Chondrocyte (in vitro differentiated cells): ENCODE measurements around the gene RBM34. TPM values are rescaled to one million over a fixed set of nuclear protein-coding genes. Genes with fewer than 3 reads are reported as not detected.
"Not testable (repeated sequence)": the region's sequence is repeated elsewhere in the genome, so short reads cannot be mapped to it uniquely, and the experiment has no call there.

Source experiments
- DNase-seq: peaks from one replicate; pipeline ENCODE4 v3.0.0; 2021; ENCODE audit warnings: mixed read lengths, low spot score
- H3K27ac Mint-ChIP-seq: one replicate; pipeline ENCODE4 v1.8.0; 2021; ENCODE audit warnings: mild to moderate bottlenecking, moderate library complexity, mixed read lengths; ENCODE audit not compliant: unreplicated experiment
- H3K27me3 Mint-ChIP-seq: 2 replicates; pipeline ENCODE4 v1.8.0; 2021; ENCODE audit warnings: low read depth, mixed read lengths
- H3K36me3 Mint-ChIP-seq: 2 replicates; pipeline ENCODE4 v1.8.0; 2021; ENCODE audit warnings: low read depth, mixed read lengths
- H3K4me1 Mint-ChIP-seq: 2 replicates; pipeline ENCODE4 v1.8.0; 2021; ENCODE audit warnings: low read depth, mild to moderate bottlenecking, mixed read lengths
- H3K4me3 Mint-ChIP-seq: one replicate; pipeline ENCODE4 v1.8.0; 2021; ENCODE audit warnings: mild to moderate bottlenecking, moderate library complexity, mixed read lengths; ENCODE audit not compliant: unreplicated experiment
- H3K9me3 Mint-ChIP-seq: 2 replicates; pipeline ENCODE4 v1.8.0; 2021; ENCODE audit warnings: low read depth, mixed read lengths
- CTCF ChIP-seq: fragments of 200-600 bp; sonication (generic); IDR thresholded peaks from 2 replicates; pipeline ENCODE4 v1.5.0; 2021; ENCODE audit warnings: antibody characterized with exemption, mild to moderate bottlenecking, moderate library complexity
- long read RNA-seq: library from polyadenylated mRNA; stranded (forward); transcript quantifications from one replicate; pipeline ENCODE4 v2.0.0, GENCODE V29; 2021
- total RNA-seq: library from RNA; stranded (reverse); gene quantifications from 3 replicates; pipeline ENCODE4 v1.2.1, GENCODE V29; 2021

RBM34 gene
- total RNA-seq: 67.6 to 83.8 TPM (median 72.9 TPM) in 3 replicates
- long read RNA-seq, transcript RBM34-201 (11 exons, 2,054 nt): major isoform, 35 of 50 reads
- long read RNA-seq, partial matches to known transcripts: 2 of 50 reads
- long read RNA-seq, other reads (novel, unspliced or antisense): 12 of 50 reads

GRCh38 chr1:235160957-235161684, at the start of gene RBM34:
Gene RBM34 (minus strand): TSS chr1:235161250. CDS start chr1:235161226, 24 bp downstream.
- Mint-ChIP-seq H3K36me3 (no peaks in the 10 kb centered on the region), H3K4me3 (peak within 1 kb of the TSS; percentile 97), H3K9me3 (no peaks in the 10 kb centered on the region), H3K27ac (peak within 1 kb of the TSS; percentile 99), H3K27me3 (no peaks in the 10 kb centered on the region), H3K4me1 (peaks cover 24% of the 10 kb centered on the region)
- no peak for DNase-seq
- TF ChIP-seq CTCF: peak; percentile 47

GRCh38 chr1:235207209-235207565, 46.1 kb upstream of the RBM34 start:
- TF ChIP-seq CTCF: no peak
- H3K9me3 Mint-ChIP-seq: no peaks in the 10 kb centered on the region
- peaks cover 18% of the 10 kb centered on the region for H3K36me3 Mint-ChIP-seq
- H3K27me3 Mint-ChIP-seq: no peaks in the 10 kb centered on the region
- H3K27ac Mint-ChIP-seq: no peak overlapping the region
- H3K4me3 Mint-ChIP-seq: no peak overlapping the region
- H3K4me1 Mint-ChIP-seq: no peaks in the 10 kb centered on the region
- DNase-seq: no peak

- no peak for DNase-seq
- TF ChIP-seq CTCF: no peak
- Mint-ChIP-seq H3K27ac (peak overlapping the region; percentile 34), H3K4me3 (no peak overlapping the region), H3K4me1 (no peaks in the 10 kb centered on the region), H3K36me3 (peaks cover 18% of the 10 kb centered on the region), H3K27me3 (no peaks in the 10 kb centered on the region), H3K9me3 (no peaks in the 10 kb centered on the region)
Observed at GRCh38 chr1:235206533-235207208, 45.6 kb upstream of the RBM34 start.

- no peak overlapping the region for H3K27ac Mint-ChIP-seq
- DNase-seq: no peak
- H3K4me1 Mint-ChIP-seq: no peaks in the 10 kb centered on the region
- H3K4me3 Mint-ChIP-seq: no peak overlapping the region
- peaks cover 15% of the 10 kb centered on the region for H3K36me3 Mint-ChIP-seq
- no peaks in the 10 kb centered on the region for H3K27me3 Mint-ChIP-seq
- no peak for TF ChIP-seq CTCF
- H3K9me3 Mint-ChIP-seq: no peaks in the 10 kb centered on the region
Observed at GRCh38 chr1:235205687-235206086, 44.6 kb upstream of the RBM34 start.

- Mint-ChIP-seq H3K36me3 (peaks cover 13% of the 10 kb centered on the region), H3K9me3 (no peaks in the 10 kb centered on the region), H3K27me3 (no peaks in the 10 kb centered on the region), H3K27ac (no peak overlapping the region), H3K4me1 (peaks cover 7% of the 10 kb centered on the region), H3K4me3 (no peak overlapping the region)
- TF ChIP-seq CTCF: no peak
- DNase-seq: no peak
Observed at GRCh38 chr1:235203428-235203827, 42.4 kb upstream of the RBM34 start.

GRCh38 chr1:235202447-235202846, 41.4 kb upstream of the RBM34 start:
- H3K27me3 Mint-ChIP-seq, DNase-seq, H3K9me3 Mint-ChIP-seq, H3K4me3 Mint-ChIP-seq, H3K27ac Mint-ChIP-seq, H3K4me1 Mint-ChIP-seq: not testable (repeated sequence)
- H3K36me3 Mint-ChIP-seq: peaks cover 13% of the 10 kb centered on the region
